Astrocyte of the hippocampus (primary cell): Measurements from ENCODE around the gene POLR2A.

Experiments used
- DNase-seq: peaks from one replicate; pipeline ENCODE4 v3.0.0; 2011; ENCODE audit warnings: low read depth, low spot score

Gene POLR2A

GRCh38 chr17:7484067-7484918 lies at the start of gene POLR2A:
Gene POLR2A (plus strand): TSS chr17:7484366.
- DNase-seq: peak; percentile 99

DNA sequence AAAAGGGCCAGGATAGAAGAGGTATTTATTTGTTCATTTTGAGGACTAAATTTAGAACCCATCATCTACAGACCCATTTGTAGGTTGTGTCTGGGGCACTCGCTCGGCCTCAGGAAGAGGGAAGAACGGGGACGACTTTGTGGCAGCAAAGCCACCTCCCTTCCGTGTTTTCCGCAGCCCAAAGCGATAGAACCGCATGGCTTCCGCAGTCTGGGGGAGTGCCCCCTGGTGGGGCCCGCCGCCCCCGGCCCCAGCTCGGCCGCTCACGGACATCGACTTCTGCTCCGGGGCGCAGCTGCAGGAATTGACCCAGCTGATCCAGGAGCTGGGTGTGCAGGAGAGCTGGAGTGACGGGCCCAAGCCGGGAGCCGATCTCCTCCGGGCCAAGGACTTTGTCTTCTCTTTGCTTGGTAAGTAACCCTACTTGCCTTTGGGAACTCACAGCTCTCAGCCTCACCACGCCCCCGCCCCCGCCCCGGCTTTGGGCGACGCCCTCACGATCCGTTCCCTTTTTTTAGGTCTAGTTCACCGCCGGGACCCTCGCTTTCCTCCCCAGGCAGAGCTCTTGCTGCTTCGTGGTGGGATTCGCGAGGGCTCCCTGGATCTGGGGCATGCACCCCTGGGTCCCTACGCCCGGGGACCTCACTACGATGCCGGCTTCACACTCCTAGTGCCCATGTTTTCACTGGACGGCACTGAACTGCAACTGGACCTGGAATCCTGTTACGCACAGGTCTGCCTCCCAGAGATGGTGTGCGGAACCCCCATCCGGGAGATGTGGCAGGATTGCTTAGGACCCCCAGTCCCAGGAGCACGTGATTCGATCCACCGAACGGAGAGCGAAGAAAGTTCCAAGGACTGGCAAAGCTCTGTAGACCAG lies 48.2 kb upstream of the POLR2A start:
- DNase-seq: peak; percentile 48

DNA sequence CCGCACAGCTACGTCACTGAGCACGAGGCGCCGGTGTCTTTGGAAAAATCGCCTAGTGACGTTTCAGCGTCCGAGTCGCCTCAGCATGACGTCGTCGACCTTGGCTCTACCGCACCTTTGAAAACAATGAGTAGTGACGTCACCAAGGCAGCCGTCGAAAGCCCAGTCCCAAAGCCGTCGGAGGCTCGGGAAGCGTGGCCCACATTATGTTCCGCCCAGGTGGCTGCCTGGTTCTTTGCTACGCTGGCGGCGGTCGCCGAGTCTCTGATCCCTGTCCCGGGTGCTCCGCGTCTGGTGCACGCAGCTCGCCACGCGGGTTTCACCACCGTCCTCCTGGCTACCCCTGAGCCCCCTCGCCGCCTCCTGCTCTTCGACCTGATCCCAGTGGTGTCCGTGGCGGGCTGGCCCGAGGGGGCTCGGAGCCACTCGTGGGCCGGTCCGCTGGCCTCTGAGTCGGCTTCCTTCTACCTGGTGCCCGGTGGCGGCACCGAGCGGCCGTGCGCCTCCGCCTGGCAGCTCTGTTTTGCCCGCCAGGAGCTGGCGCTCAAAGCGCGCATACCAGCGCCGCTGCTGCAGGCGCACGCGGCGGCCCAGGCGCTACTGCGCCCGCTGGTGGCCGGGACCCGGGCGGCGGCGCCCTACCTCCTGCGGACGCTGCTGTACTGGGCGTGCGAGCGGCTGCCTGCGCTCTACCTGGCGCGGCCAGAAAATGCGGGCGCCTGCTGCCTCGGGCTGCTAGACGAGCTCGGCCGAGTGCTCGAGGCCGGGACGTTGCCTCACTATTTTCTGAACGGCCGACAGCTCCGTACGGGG lies 47.4 kb upstream of the POLR2A start:
- DNase-seq: peak; percentile 95

GRCh38 chr17:7437369-7437863 lies 46.8 kb upstream of the POLR2A start:
- no peak for DNase-seq

GRCh38 chr17:7437950-7438614 lies 46.1 kb upstream of the POLR2A start:
- peak; percentile 68 for DNase-seq

GRCh38 chr17:7438656-7439460 lies 45.3 kb upstream of the POLR2A start:
- no peak for DNase-seq

GRCh38 chr17:7439462-7440112 lies 44.6 kb upstream of the POLR2A start, which contains the start of gene FGF11:
Gene FGF11 (plus strand): TSS chr17:7439512. CDS start chr17:7439621, 109 bp downstream.
- peak; percentile 31 for DNase-seq

GRCh38 chr17:7440113-7440833 lies 43.9 kb upstream of the POLR2A start:
- DNase-seq: peak; percentile 51

DNA sequence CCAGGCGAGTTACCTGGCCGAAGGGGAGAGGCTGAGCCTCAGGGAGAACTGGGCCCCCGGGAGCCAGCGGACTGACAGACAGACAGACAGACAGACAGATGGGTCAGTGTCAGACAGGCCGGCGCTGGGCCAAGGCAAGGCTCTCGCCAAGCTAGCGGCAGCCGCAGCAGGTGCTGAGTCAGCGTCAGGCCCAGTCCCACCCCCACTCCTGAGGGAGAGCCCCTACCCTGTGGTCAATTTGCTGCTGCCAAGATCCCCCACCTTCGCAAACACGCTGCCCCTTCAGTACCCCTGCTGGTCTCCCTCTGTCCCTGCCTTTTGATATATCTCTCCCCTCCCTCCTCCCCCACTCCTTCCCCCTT lies 43.4 kb upstream of the POLR2A start:
- DNase-seq: peak; percentile 79

DNA sequence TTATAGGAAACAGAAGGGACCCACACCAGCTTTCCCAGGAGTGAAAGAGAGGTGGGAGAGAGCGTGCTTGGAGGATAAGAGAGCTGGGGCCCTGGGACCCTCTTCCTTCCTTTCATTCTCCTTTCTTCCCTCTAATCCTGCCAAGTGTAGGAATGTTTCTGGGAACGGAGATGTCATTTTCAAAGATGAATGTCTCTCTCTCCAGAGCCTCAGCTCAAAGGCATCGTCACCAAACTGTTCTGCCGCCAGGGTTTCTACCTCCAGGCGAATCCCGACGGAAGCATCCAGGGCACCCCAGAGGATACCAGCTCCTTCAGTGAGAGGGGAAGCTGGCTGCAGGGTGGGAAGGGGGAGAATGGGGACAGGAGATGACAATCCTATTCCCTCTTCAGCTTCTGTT lies 42.9 kb upstream of the POLR2A start:
- DNase-seq: peak; percentile 39

DNA sequence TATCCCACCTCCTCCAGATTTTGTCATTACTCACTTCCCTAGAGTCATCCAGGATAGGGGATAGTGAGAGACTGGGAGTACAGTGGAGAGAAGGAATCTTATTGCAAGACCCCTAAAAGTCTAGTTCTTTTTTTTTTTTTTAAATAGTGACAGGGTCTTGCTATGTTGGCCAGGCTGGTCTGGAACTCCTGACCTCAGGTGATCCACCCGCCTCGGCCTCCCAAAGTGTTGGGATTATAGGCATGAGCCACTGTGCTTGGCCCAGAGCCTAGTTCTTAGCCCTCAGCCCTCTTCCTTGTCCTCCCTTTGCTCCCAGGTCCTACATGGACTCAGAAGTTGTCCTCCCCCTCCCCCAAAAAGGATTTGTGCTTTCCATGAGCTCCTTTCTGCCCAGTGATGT lies 42.0 kb upstream of the POLR2A start:
- DNase-seq: no peak

DNA sequence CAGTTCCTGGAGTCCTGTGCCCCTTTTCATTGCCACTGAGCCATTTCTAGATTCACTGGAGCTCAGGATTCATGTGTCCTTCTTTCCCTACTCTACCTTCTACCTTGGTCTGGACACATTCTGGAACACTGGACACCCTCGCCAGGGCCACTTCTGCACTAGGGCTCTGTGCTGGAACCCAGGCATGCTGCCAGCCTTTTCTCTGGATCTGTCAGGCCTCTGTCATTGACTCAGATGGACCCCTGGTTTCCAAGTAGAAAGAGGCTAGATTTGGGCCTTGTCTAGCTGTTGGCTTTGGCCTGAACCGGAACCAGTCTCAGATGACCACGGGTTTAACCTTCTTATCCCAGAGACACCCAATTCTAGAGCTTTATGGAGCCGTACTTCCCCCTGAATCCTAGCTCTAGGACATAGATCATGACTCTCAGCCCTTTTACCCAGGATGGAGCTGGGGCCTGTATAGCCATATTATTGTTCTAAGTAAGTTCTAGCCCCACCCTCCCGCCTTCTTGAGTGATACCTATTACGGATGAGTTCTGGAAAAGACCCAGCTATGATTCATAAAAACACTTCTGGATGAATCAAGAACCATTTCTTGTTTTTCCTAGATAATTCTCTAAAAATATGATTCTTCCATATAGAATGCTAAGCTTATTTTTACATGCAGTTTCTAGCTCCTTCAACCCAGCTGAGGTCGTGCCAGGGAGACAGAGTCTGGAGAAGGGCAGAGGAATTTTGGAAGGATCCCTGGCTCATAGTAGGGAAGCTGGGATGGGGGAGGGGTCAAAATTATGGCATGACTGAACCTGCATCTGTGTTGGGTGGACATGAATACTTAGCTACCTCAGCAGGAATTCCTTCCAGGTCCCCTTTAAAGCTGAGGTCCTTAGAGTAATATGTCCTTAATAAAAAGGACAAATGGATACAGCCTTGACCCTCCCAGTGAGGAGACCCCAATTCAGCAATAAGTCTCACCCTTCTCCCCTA lies 40.4 kb upstream of the POLR2A start:
- DNase-seq: no peak

GRCh38 chr17:7444682-7445618 lies 39.2 kb upstream of the POLR2A start, which contains the start of gene CHRNB1:
Gene CHRNB1 (plus strand): TSS chr17:7445061. CDS start chr17:7445128, 67 bp downstream.
- peak; percentile 48 for DNase-seq

DNA sequence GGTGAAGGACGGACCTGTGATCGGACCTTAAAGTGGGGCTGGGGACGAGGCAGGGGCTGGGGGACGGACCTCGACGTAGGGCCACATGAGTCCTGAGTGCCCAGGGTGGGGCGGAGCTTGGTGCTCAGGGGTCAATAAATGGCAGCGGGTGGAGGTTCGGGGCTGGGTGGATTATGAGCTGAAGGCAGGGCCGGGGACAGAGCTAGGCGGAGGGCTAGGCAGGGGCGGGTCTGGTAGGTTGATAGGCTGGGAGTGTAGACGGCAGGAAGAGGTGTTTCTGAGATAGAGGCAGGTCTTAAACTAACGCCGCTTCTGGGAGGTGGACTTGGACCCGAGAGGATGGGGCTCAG lies 38.6 kb upstream of the POLR2A start:
- DNase-seq: no peak

- DNase-seq: no peak
Measured at GRCh38 chr17:7448461-7448860, 35.7 kb upstream of the POLR2A start.

GRCh38 chr17:7459961-7460545 lies 24.1 kb upstream of the POLR2A start:
- DNase-seq: no peak
